Measurements from ENCODE around the gene BNC1. TPM values are rescaled to one million over a fixed set of nuclear protein-coding genes. Genes with fewer than 3 reads are reported as not detected.

The BNC1 gene
- total and polyA plus RNA-seq, 2 donors (not counting 1 experiment from before 2014, with no cell fraction given) = not detected

DNA sequence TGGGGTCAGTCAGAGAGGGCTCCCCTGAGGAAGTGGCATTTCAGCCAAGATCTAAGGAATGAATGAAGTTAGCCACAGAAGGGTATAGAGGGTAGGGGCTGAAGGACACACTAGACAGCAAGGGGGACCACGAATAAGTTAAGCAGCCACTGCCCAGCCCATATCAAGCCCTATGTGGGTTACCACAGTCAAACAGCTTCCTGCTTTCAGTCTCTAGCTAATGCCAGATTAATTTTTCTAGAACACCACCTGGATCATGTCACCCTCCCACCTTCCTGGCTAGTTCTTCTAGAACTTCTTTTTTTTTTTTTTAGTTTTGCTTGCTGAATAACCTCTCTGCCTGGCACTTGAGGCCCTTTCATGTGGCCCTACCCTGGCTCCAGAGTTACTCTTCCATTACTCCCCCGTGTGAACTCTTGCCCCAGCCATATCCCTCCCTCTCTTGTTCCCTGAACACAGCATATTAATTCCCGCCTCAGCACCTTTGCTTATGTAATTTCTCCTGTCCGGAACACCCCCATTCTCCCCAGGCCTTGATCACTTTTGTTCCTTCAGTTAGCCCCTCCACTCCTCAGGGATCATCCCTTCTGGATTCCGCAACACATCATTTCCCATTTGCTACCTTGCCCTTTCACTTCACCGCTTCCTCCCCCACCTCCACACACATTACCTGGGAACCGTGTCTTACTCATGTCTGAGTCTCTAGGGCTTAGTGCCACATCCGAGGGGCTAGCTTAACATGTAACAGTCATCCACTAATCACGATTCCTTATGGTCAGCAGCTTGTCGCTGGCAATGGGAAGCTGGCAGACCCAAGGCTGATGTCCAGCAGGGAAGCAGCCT is 20.6 kb upstream of the BNC1 start:
- ChIA-PET CTCF (no interaction called here), POLR2A (no interaction called here)
- Histone ChIP-seq H3K9me3 (ENCODE audit: control extremely low read depth in 1 of 3, control insufficient read depth in 2 of 3, insufficient read depth in 1 of 3, low read length in 2 of 3) (no peaks in the 10 kb centered on the region), H3K4me2 (replicated peaks; ENCODE audit: low read depth, low read length, poor library complexity, severe bottlenecking) (no peak overlapping the region), H3K36me3 (replicated peaks in 1 of 2; ENCODE audit: control extremely low read depth in 1 of 2, control insufficient read depth in 1 of 2, extremely low read depth in 1 of 2, insufficient read depth in 2 of 2, low read length in 1 of 2) (no peaks in the 10 kb centered on the region), H3K4me3 (ENCODE audit: control extremely low read depth in 1 of 5, extremely low read depth in 1 of 5, insufficient read depth in 1 of 5, low read depth in 2 of 5, low read length in 4 of 5) (no peak overlapping the region), H3K27me3 (replicated peaks in 1 of 4; ENCODE audit: control extremely low read depth in 1 of 4, control insufficient read depth in 3 of 4, insufficient read depth in 4 of 4, low read length in 3 of 4) (peaks cover 0 to 14% (median 0%) of the 10 kb centered on the region in 4 experiments), H3K27ac (ENCODE audit: low read length in 2 of 2) (no peak overlapping the region), H3K9ac (ENCODE audit: low read length) (no peak overlapping the region), H2AFZ (ENCODE audit: insufficient read depth, low read depth, low read length, poor library complexity, severe bottlenecking) (no peak overlapping the region), H3K79me2 (ENCODE audit: control insufficient read depth, insufficient read depth, low read length) (no peaks in the 10 kb centered on the region), H4K20me1 (ENCODE audit: control insufficient read depth, insufficient read depth, low read length, poor library complexity, severe bottlenecking) (no peaks in the 10 kb centered on the region), H3K4me1 (ENCODE audit: control insufficient read depth in 2 of 2, insufficient read depth in 2 of 2, low read length in 2 of 2) (no peaks in the 10 kb centered on the region)
- intact Hi-C loops (cut with micrococcal nuclease) = no loop called here
- Mint-ChIP-seq H3K27me3 (peaks cover 34% of the 10 kb centered on the region), H3K27ac (no peak overlapping the region), H3K4me3 (no peak overlapping the region), H3K9me3 (ENCODE audit: insufficient read depth) (no peaks in the 10 kb centered on the region), H3K4me1 (no peaks in the 10 kb centered on the region)
- WGBS (ENCODE audit: insufficient coverage) = 76% methylated on average over 9 of the region's 10 CpGs
- no peak for TF ChIP-seq EZH2 (IDR thresholded peaks at IDR 0.05; ENCODE audit: borderline replicate concordance, insufficient read depth, low read depth, low read length, poor library complexity, severe bottlenecking)
- TF ChIP-seq, protein P1, sequence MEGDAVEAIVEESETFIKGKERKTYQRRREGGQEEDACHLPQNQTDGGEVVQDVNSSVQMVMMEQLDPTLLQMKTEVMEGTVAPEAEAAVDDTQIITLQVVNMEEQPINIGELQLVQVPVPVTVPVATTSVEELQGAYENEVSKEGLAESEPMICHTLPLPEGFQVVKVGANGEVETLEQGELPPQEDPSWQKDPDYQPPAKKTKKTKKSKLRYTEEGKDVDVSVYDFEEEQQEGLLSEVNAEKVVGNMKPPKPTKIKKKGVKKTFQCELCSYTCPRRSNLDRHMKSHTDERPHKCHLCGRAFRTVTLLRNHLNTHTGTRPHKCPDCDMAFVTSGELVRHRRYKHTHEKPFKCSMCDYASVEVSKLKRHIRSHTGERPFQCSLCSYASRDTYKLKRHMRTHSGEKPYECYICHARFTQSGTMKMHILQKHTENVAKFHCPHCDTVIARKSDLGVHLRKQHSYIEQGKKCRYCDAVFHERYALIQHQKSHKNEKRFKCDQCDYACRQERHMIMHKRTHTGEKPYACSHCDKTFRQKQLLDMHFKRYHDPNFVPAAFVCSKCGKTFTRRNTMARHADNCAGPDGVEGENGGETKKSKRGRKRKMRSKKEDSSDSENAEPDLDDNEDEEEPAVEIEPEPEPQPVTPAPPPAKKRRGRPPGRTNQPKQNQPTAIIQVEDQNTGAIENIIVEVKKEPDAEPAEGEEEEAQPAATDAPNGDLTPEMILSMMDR (IDR thresholded peaks at IDR 0.05) = no peak
- DNase-seq = no peak
- ATAC-seq (ENCODE audit: low read depth) = no peak

GRCh38 chr15:83303535-83303934 is 19.1 kb upstream of the BNC1 start:
- TF ChIP-seq EZH2 (IDR thresholded peaks at IDR 0.05; ENCODE audit: borderline replicate concordance, insufficient read depth, low read depth, low read length, poor library complexity, severe bottlenecking) = no peak
- TF ChIP-seq, protein P1 (IDR thresholded peaks at IDR 0.05) = no peak

More at GRCh38 chr15:83303535-83303934, 19.1 kb upstream of the BNC1 start:
- Histone ChIP-seq H3K4me2 (replicated peaks; ENCODE audit: low read depth, low read length, poor library complexity, severe bottlenecking) (no peak overlapping the region), H3K4me3 (ENCODE audit: control extremely low read depth in 1 of 5, extremely low read depth in 1 of 5, insufficient read depth in 1 of 5, low read depth in 2 of 5, low read length in 4 of 5) (no peak overlapping the region), H3K4me1 (ENCODE audit: control insufficient read depth in 2 of 2, insufficient read depth in 2 of 2, low read length in 2 of 2) (no peaks in the 10 kb centered on the region), H3K9ac (ENCODE audit: low read length) (no peak overlapping the region), H2AFZ (ENCODE audit: insufficient read depth, low read depth, low read length, poor library complexity, severe bottlenecking) (no peak overlapping the region), H4K20me1 (ENCODE audit: control insufficient read depth, insufficient read depth, low read length, poor library complexity, severe bottlenecking) (no peaks in the 10 kb centered on the region), H3K27ac (ENCODE audit: low read length in 2 of 2) (no peak overlapping the region), H3K36me3 (replicated peaks in 1 of 2; ENCODE audit: control extremely low read depth in 1 of 2, control insufficient read depth in 1 of 2, extremely low read depth in 1 of 2, insufficient read depth in 2 of 2, low read length in 1 of 2) (no peaks in the 10 kb centered on the region), H3K9me3 (ENCODE audit: control extremely low read depth in 1 of 3, control insufficient read depth in 2 of 3, insufficient read depth in 1 of 3, low read length in 2 of 3) (no peaks in the 10 kb centered on the region), H3K79me2 (ENCODE audit: control insufficient read depth, insufficient read depth, low read length) (no peaks in the 10 kb centered on the region), H3K27me3 (replicated peaks in 1 of 4; ENCODE audit: control extremely low read depth in 1 of 4, control insufficient read depth in 3 of 4, insufficient read depth in 4 of 4, low read length in 3 of 4) (peaks cover 0 to 14% (median 1%) of the 10 kb centered on the region in 4 experiments)
- Mint-ChIP-seq H3K4me1 (no peaks in the 10 kb centered on the region), H3K27me3 (peaks cover 39% of the 10 kb centered on the region), H3K27ac (no peak overlapping the region), H3K4me3 (no peak overlapping the region), H3K9me3 (ENCODE audit: insufficient read depth) (no peaks in the 10 kb centered on the region)
- ChIA-PET CTCF (no interaction called here), POLR2A (interaction anchor here (0.6 kb wide), 1 partner anchor 1028 kb away, joined by 4 read pairs; no protein-coding TSS in a partner anchor)
- intact Hi-C loops (cut with micrococcal nuclease) = no loop called here
- WGBS (ENCODE audit: insufficient coverage) = no CpG with 5 or more reads among the region's 3 CpGs
- DNase-seq (no peak), ATAC-seq (ENCODE audit: low read depth) (no peak)
